Dedifferentiated amniotic fluid mesenchymal stem cell (primary cell): ENCODE results near the gene SELPLG.

Experiments
- DNase-seq: peaks from one replicate; pipeline ENCODE4 v3.0.0-alpha.2; 2016; ENCODE audit errors: extremely low spot score

SELPLG gene

GRCh38 chr12:108605000-108605689 lies 28.5 kb downstream of the SELPLG start:
- DNase-seq = no peak

- DNase-seq = no peak
Measured at GRCh38 chr12:108604208-108604941, 29.3 kb downstream of the SELPLG start.

- DNase-seq = no peak
Measured at GRCh38 chr12:108603743-108604142, 30.0 kb downstream of the SELPLG start.

- no peak for DNase-seq
Measured at GRCh38 chr12:108602976-108603704, 30.6 kb downstream of the SELPLG start.

- no peak for DNase-seq
Measured at GRCh38 chr12:108602209-108602705, 31.4 kb downstream of the SELPLG start.

GRCh38 chr12:108600702-108601007 lies 33.0 kb downstream of the SELPLG start:
- no peak for DNase-seq

GRCh38 chr12:108599948-108600701 lies 33.6 kb downstream of the SELPLG start:
- no peak for DNase-seq

- DNase-seq = no peak
Measured at GRCh38 chr12:108599541-108599940, 34.2 kb downstream of the SELPLG start.

- no peak for DNase-seq
Measured at GRCh38 chr12:108598553-108599250, 35.0 kb downstream of the SELPLG start.

- DNase-seq = peak; percentile 41
Measured at GRCh38 chr12:108597559-108598471, 35.9 kb downstream of the SELPLG start, which contains the start of gene TMEM119. TMEM119 (minus strand) TSS chr12:108598084; CDS start chr12:108592383, 5,701 bp downstream.

GRCh38 chr12:108596854-108597558 lies 36.7 kb downstream of the SELPLG start:
- no peak for DNase-seq

GRCh38 chr12:108595711-108596647 lies 37.7 kb downstream of the SELPLG start:
- DNase-seq = no peak

- DNase-seq = no peak
Measured at GRCh38 chr12:108594960-108595710, 38.6 kb downstream of the SELPLG start.

GRCh38 chr12:108594323-108594903 lies 39.3 kb downstream of the SELPLG start:
- DNase-seq = no peak

- DNase-seq = no peak
Measured at GRCh38 chr12:108592033-108592909, 41.4 kb downstream of the SELPLG start.
